Lung (tissue), 12 donors: ENCODE data around the gene KCTD17. TPM values are rescaled to one million over a fixed set of nuclear protein-coding genes. Genes with fewer than 3 reads are reported as not detected.

ENCODE experiments used
- ATAC-seq: fragments of 200-7000 bp; cut with Tn5 transposase; one replicate; pipeline ENCODE4 v1.9.1; 2020; ENCODE audit warnings: moderate number of reproducible peaks; ENCODE audit not compliant: insufficient read depth, low FRiP score
- DNase-seq, 3 donors: peaks; one replicate each; pipeline ENCODE4 v3.0.0-alpha.2; 2013 to 2017
- H3K27ac ChIP-seq, 2 donors: one replicate each; pipeline ENCODE4 v1.5.1; 2013; ENCODE audit warnings: mild to moderate bottlenecking in 2 of 2, moderate library complexity in 2 of 2, control low read depth in 1 of 2, inconsistent platforms in 1 of 2, low read depth in 1 of 2, low read length in 1 of 2
- H3K27me3 ChIP-seq, 3 donors: one replicate each; pipeline ENCODE4 v1.5.1; 2013; ENCODE audit warnings: low read length in 2 of 3; ENCODE audit not compliant: control insufficient read depth in 3 of 3, insufficient read depth in 3 of 3
- H3K36me3 ChIP-seq, 4 donors: one replicate each; pipeline ENCODE4 v1.5.1; 2013; ENCODE audit warnings: low read length in 4 of 4, mild to moderate bottlenecking in 1 of 4, moderate library complexity in 1 of 4; ENCODE audit not compliant: control insufficient read depth in 4 of 4, insufficient read depth in 4 of 4
- H3K4me1 ChIP-seq, 5 donors: one replicate each; pipeline ENCODE4 v1.5.1; 2013; ENCODE audit warnings: low read length in 5 of 5, mild to moderate bottlenecking in 2 of 5, moderate library complexity in 1 of 5; ENCODE audit not compliant: control insufficient read depth in 5 of 5, insufficient read depth in 5 of 5
- H3K4me3 ChIP-seq: one replicate; pipeline ENCODE4 v1.5.1; 2013; ENCODE audit warnings: mild to moderate bottlenecking, control low read depth, moderate library complexity
- H3K9ac ChIP-seq, 2 donors: one replicate each; pipeline ENCODE4 v1.5.1; 2013; ENCODE audit warnings: low read length in 2 of 2, control low read depth in 1 of 2; ENCODE audit not compliant: insufficient read depth in 1 of 2
- H3K9me3 ChIP-seq, 4 donors: one replicate each; pipeline ENCODE4 v1.5.1; 2013; ENCODE audit warnings: low read length in 3 of 4, mild to moderate bottlenecking in 1 of 4, moderate library complexity in 1 of 4; ENCODE audit not compliant: control insufficient read depth in 4 of 4, insufficient read depth in 3 of 4
- CTCF ChIP-seq: IDR thresholded peaks from 2 replicates; pipeline ENCODE4 v1.5.1; 2012; ENCODE audit warnings: mild to moderate bottlenecking; ENCODE audit errors: control extremely low read depth, extremely low read depth
- WGBS, 2 donors: extraction: QIAGEN DNeasy Blood & Tissue Kit; methylation state at CpG; one replicate each; pipeline ENCODE4 v1.1.7; 2013; 5-methylcytosine and 5-hydroxymethylcytosine counted together
- polyA plus RNA-seq, 2 donors: library from polyadenylated mRNA; stranded (reverse); fragments of 200-250 nt; gene quantifications; one replicate each; pipeline ENCODE4 v1.2.1, GENCODE V29; 2013
- total RNA-seq, 2 donors: library from RNA; depleted of rRNA in 1 of 2; stranded (reverse); fragments of >200 nt in 1 of 2; gene quantifications; one replicate each; pipeline ENCODE4 v1.2.1, GENCODE V29; 2014 to 2021
- donor health status: control.
- donor health status: control.
- donor health status: Bipolar disorder and iron deficiency.
- donor health status: healthy.
- donor health status: DM: yes; HTN: yes; CAD: no.

The KCTD17 gene
- total and polyA plus RNA-seq, 4 donors: 9.7 to 26.0 (median 18.3) TPM

- Histone ChIP-seq H3K27me3 (no peaks in the 10 kb centered on the region), H3K9ac (no peak overlapping the region), H3K27ac (no peak overlapping the region), H3K4me3 (no peak overlapping the region), H3K4me1 (peaks cover 0 to 4% (median 0%) of the 10 kb centered on the region in 5 donors), H3K9me3 (no peaks in the 10 kb centered on the region), H3K36me3 (no peaks in the 10 kb centered on the region)
- WGBS, 2 donors: 94% methylated on average over 2 of the region's 2 CpGs
- ATAC-seq: no peak
- no peak for DNase-seq
- no peak for TF ChIP-seq CTCF
Observed at GRCh38 chr22:37039466-37039865, 12.1 kb upstream of the KCTD17 start.

- Histone ChIP-seq H3K27me3 (no peaks in the 10 kb centered on the region), H3K9me3 (no peaks in the 10 kb centered on the region), H3K4me1 (no peaks in the 10 kb centered on the region), H3K36me3 (no peaks in the 10 kb centered on the region), H3K4me3 (no peak overlapping the region), H3K27ac (no peak overlapping the region), H3K9ac (no peak overlapping the region)
- ATAC-seq (no peak), DNase-seq (no peak)
- no peak for TF ChIP-seq CTCF
- WGBS, 2 donors: 78 to 86% methylated on average over 7 of the region's 7 CpGs
Observed at GRCh38 chr22:37043209-37043827, 8.2 kb upstream of the KCTD17 start.

DNA sequence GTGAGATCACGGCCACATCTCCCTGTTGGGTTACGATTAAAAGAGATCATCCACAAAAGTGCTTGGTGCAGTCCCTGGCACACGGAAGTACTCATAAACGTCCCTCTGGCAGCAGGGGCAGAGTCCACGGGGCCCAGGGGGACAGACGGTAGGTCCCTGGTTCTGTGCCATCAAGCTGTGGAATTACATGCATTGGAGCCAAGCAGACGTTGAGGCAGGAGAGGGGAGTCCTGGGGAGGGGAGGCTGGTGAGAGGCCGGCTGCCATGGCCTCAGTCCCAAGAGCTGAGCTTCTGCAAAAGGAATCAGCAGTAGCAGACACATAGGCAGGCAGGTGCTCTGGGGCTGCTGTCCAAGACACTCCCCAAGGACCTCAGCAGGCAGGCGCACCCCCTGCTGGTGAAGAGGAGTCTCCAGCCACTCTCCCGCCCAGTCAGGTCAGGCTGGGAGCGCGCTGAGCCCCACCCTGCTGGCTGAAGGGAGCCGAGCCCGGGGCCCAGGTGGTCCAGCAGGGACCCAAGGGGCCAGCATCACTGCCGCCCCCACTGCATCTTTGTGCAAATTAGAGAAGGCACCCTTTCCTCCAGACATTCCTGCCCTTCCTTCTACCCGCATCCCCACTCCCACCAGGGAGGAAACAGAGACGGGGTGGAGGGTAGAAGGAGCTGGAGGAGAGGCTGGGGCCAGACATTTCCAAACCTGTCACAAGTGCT, 7.6 kb upstream of the KCTD17 start:
- WGBS, 2 donors: 43 to 44% methylated on average over 17 of the region's 17 CpGs
- no peaks in the 10 kb centered on the region for H3K9me3 ChIP-seq
- no peaks in the 10 kb centered on the region for H3K4me1 ChIP-seq
- H3K4me3 ChIP-seq: no peak overlapping the region
- no peak overlapping the region for H3K9ac ChIP-seq
- no peaks in the 10 kb centered on the region for H3K27me3 ChIP-seq
- DNase-seq: peak; percentile 37 to 61 (median 52)
- no peaks in the 10 kb centered on the region for H3K36me3 ChIP-seq
- H3K27ac ChIP-seq: no peak overlapping the region
- TF ChIP-seq CTCF: peak; percentile 42
- ATAC-seq: peak; percentile 67
